Subcutaneous adipose tissue (tissue), 4 donors: ENCODE data around the gene DLL4. TPM values are rescaled to one million over a fixed set of nuclear protein-coding genes. Genes with fewer than 3 reads are reported as not detected.

Experiments
- total RNA-seq, 4 donors: library from RNA; depleted of rRNA; stranded (reverse); fragments of >200 nt; gene quantifications; one replicate each; pipeline ENCODE4 v1.1.0, GENCODE V29; 2016
- TF ChIP-seq, protein P1 (sequence below): fragments of 450-650 bp; IDR thresholded peaks from one replicate; pipeline ENCODE4 v1.5.1; 2016; ENCODE audit warnings: low read depth, mild to moderate bottlenecking, control low read depth, antibody characterized with exemption, moderate library complexity

Gene DLL4
- total RNA-seq, 4 donors from 2014 or later: 2.9 to 36.2 (median 9.8) TPM

DNA sequence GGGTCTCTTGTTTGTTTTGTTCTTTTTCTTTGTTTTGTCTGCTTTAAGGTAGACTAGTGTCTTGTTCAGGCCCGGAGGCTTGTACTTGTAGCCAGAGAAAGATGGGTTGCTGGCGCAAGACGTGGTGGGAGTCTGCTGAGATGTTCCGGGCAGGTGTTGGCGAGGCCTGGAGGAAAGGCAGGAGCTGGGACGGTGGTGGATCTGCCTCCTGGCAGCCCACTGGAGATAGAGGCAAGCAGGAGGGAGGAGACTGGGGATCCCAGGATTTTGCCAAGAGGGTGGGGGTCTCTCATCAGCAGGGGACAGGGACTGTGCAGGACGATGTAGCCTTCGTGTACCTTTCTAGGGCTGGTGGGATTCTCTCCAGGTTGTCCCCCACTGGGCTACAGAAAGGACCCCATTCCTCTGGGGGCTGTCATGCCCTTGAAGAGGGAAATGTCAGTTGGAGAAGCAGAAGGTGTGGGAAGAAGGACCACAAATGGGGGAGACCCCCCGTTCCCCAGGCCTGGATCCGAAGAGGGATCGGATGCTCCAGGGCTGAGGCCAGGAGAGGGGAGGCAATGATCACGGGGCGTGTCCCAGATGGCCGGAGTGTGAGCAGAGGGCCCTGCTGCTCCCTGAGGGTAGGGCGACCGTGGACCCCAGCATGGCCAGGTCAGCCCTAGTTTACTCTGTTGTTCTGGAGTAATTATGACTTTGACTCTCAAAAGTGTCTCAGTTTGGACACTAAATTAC is 31.2 kb downstream of the DLL4 start:
- TF ChIP-seq, protein P1, sequence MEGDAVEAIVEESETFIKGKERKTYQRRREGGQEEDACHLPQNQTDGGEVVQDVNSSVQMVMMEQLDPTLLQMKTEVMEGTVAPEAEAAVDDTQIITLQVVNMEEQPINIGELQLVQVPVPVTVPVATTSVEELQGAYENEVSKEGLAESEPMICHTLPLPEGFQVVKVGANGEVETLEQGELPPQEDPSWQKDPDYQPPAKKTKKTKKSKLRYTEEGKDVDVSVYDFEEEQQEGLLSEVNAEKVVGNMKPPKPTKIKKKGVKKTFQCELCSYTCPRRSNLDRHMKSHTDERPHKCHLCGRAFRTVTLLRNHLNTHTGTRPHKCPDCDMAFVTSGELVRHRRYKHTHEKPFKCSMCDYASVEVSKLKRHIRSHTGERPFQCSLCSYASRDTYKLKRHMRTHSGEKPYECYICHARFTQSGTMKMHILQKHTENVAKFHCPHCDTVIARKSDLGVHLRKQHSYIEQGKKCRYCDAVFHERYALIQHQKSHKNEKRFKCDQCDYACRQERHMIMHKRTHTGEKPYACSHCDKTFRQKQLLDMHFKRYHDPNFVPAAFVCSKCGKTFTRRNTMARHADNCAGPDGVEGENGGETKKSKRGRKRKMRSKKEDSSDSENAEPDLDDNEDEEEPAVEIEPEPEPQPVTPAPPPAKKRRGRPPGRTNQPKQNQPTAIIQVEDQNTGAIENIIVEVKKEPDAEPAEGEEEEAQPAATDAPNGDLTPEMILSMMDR: no peak

DNA sequence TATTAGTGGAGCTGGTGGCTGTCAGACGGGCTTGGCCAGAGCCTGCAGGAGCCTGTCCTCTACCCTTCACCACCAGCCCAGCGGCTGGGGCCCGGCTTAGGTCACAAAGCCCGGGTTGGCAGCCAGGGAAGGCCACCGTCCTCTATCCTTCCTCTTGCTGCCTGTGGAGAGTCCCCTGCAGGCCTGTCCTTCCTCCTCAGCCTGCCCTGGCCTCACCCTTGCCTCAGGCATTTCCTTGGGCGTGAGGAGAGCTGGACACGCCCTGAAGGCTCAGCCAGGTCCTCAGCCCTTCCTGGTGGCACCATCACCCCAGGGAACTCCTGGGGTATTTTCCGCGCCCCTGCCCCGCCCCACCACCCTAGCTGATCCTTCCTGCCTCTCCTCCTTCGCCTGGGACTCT is 31.8 kb downstream of the DLL4 start:
- TF ChIP-seq, protein P1: no peak

GRCh38 chr15:40963201-40963600 is 34.1 kb downstream of the DLL4 start:
- TF ChIP-seq, protein P1: no peak

DNA sequence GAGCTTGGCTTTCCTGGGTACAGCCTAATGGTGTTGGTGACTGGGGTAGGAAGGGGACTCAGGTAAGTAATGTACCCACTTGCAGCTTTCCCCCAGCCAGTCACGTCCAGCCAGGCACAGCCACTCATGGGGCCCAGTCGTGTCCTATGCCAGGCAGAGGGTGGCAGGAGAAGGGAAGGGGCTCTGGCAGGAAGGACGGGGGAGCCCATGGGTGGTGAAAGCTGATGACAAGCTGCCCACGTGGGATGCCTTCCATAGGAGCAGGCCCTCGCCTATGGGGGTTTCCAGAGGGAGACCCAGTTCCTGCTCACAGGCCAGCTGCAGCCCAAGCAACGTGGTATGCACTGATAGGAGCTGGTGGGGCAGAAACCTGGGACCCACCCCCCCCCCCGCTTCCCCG is 34.9 kb downstream of the DLL4 start:
- TF ChIP-seq, protein P1: no peak

- TF ChIP-seq, protein P1: no peak
Measured at GRCh38 chr15:40964634-40965033, 35.5 kb downstream of the DLL4 start.

GRCh38 chr15:40968290-40969085 is 39.3 kb downstream of the DLL4 start:
- TF ChIP-seq, protein P1: no peak

- TF ChIP-seq, protein P1: no peak
Measured at GRCh38 chr15:40969363-40969762, 40.2 kb downstream of the DLL4 start.
